PC-3 (cell line): ENCODE data around the gene DIO1. TPM values are rescaled to one million over a fixed set of nuclear protein-coding genes. Genes with fewer than 3 reads are reported as not detected.

Source experiments
- ATAC-seq: fragments of 200-7000 bp; cut with Tn5 transposase; 2 replicates; pipeline ENCODE4 v1.9.1; 2020; ENCODE audit warnings: mild to moderate bottlenecking, moderate library complexity
- BruUV-seq: library from RNA; stranded (reverse); fragments of 400-500 nt; replicated peaks from 2 replicates; lab custom pipeline; 2021; lab: Mats Ljungman, UMichigan
- CTCF ChIA-PET: fragments of 300-600 bp; sonication (Branson Sonifier 250); formaldehyde crosslinking; loops from one replicate; lab custom pipeline; 2022; ENCODE audit warnings: antibody characterized with exemption; lab: Charles Lee
- POLR2A ChIA-PET: fragments of 300-600 bp; sonication (Branson Sonifier 250); formaldehyde crosslinking; loops from one replicate; lab custom pipeline; 2022; ENCODE audit warnings: antibody characterized with exemption; ENCODE audit not compliant: unreplicated experiment; lab: Charles Lee
- DNase-seq: peaks from one replicate; pipeline ENCODE4 v3.0.0-alpha.2; 2015
- H2AFZ ChIP-seq: fragments of 300-600 bp; sonication (generic); 2 replicates; pipeline ENCODE4 v1.6.0; 2016; ENCODE audit warnings: antibody characterized with exemption, low read length
- H3F3A ChIP-seq: fragments of 300-600 bp; sonication (generic); one replicate; pipeline ENCODE4 v1.6.0; 2017; ENCODE audit warnings: antibody characterized with exemption, low read length, control low read depth, mild to moderate bottlenecking; ENCODE audit not compliant: unreplicated experiment
- H3K27ac ChIP-seq: fragments of 300-600 bp; sonication (generic); 2 replicates; pipeline ENCODE4 v1.5.1; 2016; ENCODE audit warnings: mild to moderate bottlenecking, low read length
- H3K27me3 ChIP-seq: fragments of 300-600 bp; sonication (generic); 2 replicates; pipeline ENCODE4 v1.6.1; 2016; ENCODE audit warnings: low read length, mixed read lengths
- H3K36me3 ChIP-seq: fragments of 300-600 bp; sonication (generic); 2 replicates; pipeline ENCODE4 v1.6.1; 2016; ENCODE audit warnings: low read depth, mixed run types, low read length, mixed read lengths
- H3K4me1 ChIP-seq: fragments of 300-600 bp; sonication (generic); 2 replicates; pipeline ENCODE4 v1.5.1; 2016; ENCODE audit warnings: low read length; ENCODE audit not compliant: insufficient read depth
- H3K4me2 ChIP-seq: fragments of 300-600 bp; sonication (generic); 2 replicates; pipeline ENCODE4 v1.6.0; 2016; ENCODE audit warnings: low read length
- H3K4me3 ChIP-seq: fragments of 300-600 bp; sonication (generic); 2 replicates; pipeline ENCODE4 v1.5.1; 2016; ENCODE audit warnings: mild to moderate bottlenecking, low read length, mixed read lengths
- H3K79me2 ChIP-seq: fragments of 300-600 bp; sonication (generic); 2 replicates; pipeline ENCODE4 v1.6.1; 2017; ENCODE audit warnings: low read length, mixed read lengths
- H3K9ac ChIP-seq: fragments of 300-600 bp; sonication (generic); 2 replicates; pipeline ENCODE4 v1.6.0; 2016; ENCODE audit warnings: mild to moderate bottlenecking, low read length
- H3K9me2 ChIP-seq: fragments of 300-600 bp; sonication (generic); replicated peaks from 2 replicates; pipeline ENCODE4 v1.6.1; 2016; ENCODE audit warnings: mixed run types, low read length, mixed read lengths
- H3K9me3 ChIP-seq: fragments of 300-600 bp; sonication (generic); 2 replicates; pipeline ENCODE4 v1.6.1; 2016; ENCODE audit warnings: low read length, mixed read lengths
- H4K20me1 ChIP-seq: fragments of 300-600 bp; sonication (generic); 2 replicates; pipeline ENCODE4 v1.6.1; 2016; ENCODE audit warnings: low read length, mixed read lengths
- EZH2 ChIP-seq: fragments of 300-600 bp; sonication (generic); IDR thresholded peaks from one replicate; pipeline ENCODE4 v1.6.1; 2017; ENCODE audit warnings: antibody characterized with exemption, mild to moderate bottlenecking, low read length; ENCODE audit not compliant: unreplicated experiment
- EZH2phosphoT487 ChIP-seq: fragments of 300-600 bp; sonication (generic); IDR thresholded peaks from 2 replicates; pipeline ENCODE4 v1.6.1; 2018; ENCODE audit warnings: mild to moderate bottlenecking, antibody characterized with exemption, low read length, borderline replicate concordance
- intact Hi-C: fragments of 100-400 bp; cut with micrococcal nuclease; formaldehyde crosslinking; loops from 2 replicates; pipeline ENCODE4 v1.9.0; 2023
- total RNA-seq: library from RNA; depleted of rRNA; stranded (reverse); fragments of >200 nt; gene quantifications from 2 replicates; pipeline ENCODE4 v1.2.3, GENCODE V29; 2014
- TF ChIP-seq, protein P1 (sequence below): fragments of 300-600 bp; sonication (generic); conservative IDR thresholded peaks from 2 replicates; pipeline ENCODE4 v1.5.1; 2017; ENCODE audit warnings: antibody characterized with exemption, low read depth, mild to moderate bottlenecking, low read length

The DIO1 gene
- total RNA-seq, 1 experiment from 2014 or later, result not detected

DNA sequence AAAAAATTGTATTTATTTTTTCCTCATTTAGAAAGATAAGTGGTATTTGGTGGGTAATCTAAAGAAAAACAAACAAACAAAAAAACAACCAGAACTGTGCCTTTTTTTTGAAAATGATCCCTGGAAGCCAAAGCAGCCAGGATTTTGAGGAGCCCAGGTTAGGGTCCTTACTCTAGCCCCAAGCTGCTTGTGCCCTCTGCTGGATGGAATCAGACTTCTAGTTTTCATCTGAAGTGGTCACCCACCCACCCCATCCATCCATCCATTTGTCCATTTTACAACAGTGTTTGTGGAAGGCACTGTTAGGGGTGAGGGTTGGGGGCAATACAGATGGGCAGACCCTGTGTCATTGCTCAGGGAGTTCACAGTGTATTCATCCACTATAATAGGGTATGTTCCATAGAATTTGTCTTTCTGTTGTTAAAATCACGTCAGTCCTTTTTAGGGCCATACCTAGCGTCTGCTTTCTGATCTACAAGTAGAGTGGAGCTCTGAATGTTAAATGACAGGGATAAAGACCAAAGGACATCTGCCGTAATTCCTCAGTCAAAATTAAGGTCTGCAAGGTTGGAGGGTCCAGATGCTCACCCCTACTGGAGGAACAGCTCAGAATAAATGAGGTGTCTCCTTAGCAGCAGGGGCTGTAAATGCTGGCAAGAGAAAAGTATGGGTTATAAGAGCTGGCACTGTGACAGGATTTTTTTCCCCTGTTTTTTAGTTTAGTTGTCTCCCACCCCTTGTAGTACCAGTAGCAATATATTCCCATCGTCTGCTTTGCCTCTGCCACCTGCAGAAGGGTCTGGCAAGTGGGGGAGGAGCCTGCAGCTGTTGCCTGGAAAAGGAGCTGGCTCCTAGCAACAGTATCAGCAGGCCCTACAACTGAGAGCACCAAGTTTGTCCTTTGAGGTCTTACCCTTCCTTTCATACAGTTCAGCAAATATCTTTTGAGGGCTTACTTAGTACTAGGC lies 55.3 kb downstream of the DIO1 start:
- TSS peak; percentile 9 for BruUV-seq
- no peak for ATAC-seq
- H3K9me3 ChIP-seq, result no peaks in the 10 kb centered on the region
- no peak overlapping the region for H2AFZ ChIP-seq
- H3K4me1 ChIP-seq, result peaks cover 19% of the 10 kb centered on the region
- no peak overlapping the region for H3K27ac ChIP-seq
- H3K9ac ChIP-seq, result no peak overlapping the region
- TF ChIP-seq EZH2phosphoT487 (no peak), EZH2 (no peak)
- TF ChIP-seq, protein P1, sequence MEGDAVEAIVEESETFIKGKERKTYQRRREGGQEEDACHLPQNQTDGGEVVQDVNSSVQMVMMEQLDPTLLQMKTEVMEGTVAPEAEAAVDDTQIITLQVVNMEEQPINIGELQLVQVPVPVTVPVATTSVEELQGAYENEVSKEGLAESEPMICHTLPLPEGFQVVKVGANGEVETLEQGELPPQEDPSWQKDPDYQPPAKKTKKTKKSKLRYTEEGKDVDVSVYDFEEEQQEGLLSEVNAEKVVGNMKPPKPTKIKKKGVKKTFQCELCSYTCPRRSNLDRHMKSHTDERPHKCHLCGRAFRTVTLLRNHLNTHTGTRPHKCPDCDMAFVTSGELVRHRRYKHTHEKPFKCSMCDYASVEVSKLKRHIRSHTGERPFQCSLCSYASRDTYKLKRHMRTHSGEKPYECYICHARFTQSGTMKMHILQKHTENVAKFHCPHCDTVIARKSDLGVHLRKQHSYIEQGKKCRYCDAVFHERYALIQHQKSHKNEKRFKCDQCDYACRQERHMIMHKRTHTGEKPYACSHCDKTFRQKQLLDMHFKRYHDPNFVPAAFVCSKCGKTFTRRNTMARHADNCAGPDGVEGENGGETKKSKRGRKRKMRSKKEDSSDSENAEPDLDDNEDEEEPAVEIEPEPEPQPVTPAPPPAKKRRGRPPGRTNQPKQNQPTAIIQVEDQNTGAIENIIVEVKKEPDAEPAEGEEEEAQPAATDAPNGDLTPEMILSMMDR, result peak; percentile 85
- no peaks in the 10 kb centered on the region for H3K9me2 ChIP-seq
- no peaks in the 10 kb centered on the region for H3K27me3 ChIP-seq
- no peak overlapping the region for H3K4me2 ChIP-seq
- H4K20me1 ChIP-seq, result no peaks in the 10 kb centered on the region
- CTCF ChIA-PET, result interaction anchor here (0.6 kb wide), 1 partner anchor 10 kb away, joined by 10 read pairs; no protein-coding TSS in a partner anchor
- peak; percentile 72 for DNase-seq
- H3K79me2 ChIP-seq, result peaks cover 48% of the 10 kb centered on the region
- no peaks in the 10 kb centered on the region for H3F3A ChIP-seq
- POLR2A ChIA-PET, result no interaction called here
- intact Hi-C loops, result loop anchor here (2.0 to 5.0 kb wide), 2 partner anchors 71 to 103 kb away; partner anchors contain the start of genes TCEANC2 and TMEM59
- H3K36me3 ChIP-seq, result no peaks in the 10 kb centered on the region; the same call in 1 of the 2 replicates
- H3K4me3 ChIP-seq, result no peak overlapping the region

GRCh38 chr1:53951697-53952096 lies 57.7 kb downstream of the DIO1 start:
- peaks cover 3% of the 10 kb centered on the region; the same call in 1 of the 2 replicates for H3K36me3 ChIP-seq
- POLR2A ChIA-PET, result no interaction called here

More at GRCh38 chr1:53951697-53952096, 57.7 kb downstream of the DIO1 start:
- no peaks in the 10 kb centered on the region for H3K27me3 ChIP-seq
- H2AFZ ChIP-seq, result no peak overlapping the region
- no peak overlapping the region for H3K9ac ChIP-seq
- H3K9me3 ChIP-seq, result no peaks in the 10 kb centered on the region
- no peak for DNase-seq
- TF ChIP-seq, protein P1, result no peak
- no peak for TF ChIP-seq EZH2phosphoT487
- no peak for TF ChIP-seq EZH2
- no peak overlapping the region for H3K4me2 ChIP-seq
- peaks cover 19% of the 10 kb centered on the region for H3K4me1 ChIP-seq
- no TSS peak for BruUV-seq
- H3K4me3 ChIP-seq, result no peak overlapping the region
- peaks cover 39% of the 10 kb centered on the region for H3K79me2 ChIP-seq
- no peaks in the 10 kb centered on the region for H3K9me2 ChIP-seq
- intact Hi-C loops, result no loop called here
- no peak for ATAC-seq
- H3K27ac ChIP-seq, result no peak overlapping the region
- no peaks in the 10 kb centered on the region for H4K20me1 ChIP-seq
- CTCF ChIA-PET, result no interaction called here
- no peaks in the 10 kb centered on the region for H3F3A ChIP-seq
